HG02588 (cell line): ENCODE results near the gene YRDC.
"Not testable (repeated sequence)": the region's sequence is repeated elsewhere in the genome, so short reads cannot be mapped to it uniquely, and the experiment has no call there.

ENCODE experiments used
- ATAC-seq: cut with Tn5 transposase; IDR thresholded peaks from one replicate; pipeline ENCODE4 v1.9.1; 2021; ENCODE audit warnings: mild to moderate bottlenecking, moderate library complexity; ENCODE audit not compliant: unreplicated experiment

The YRDC gene

DNA sequence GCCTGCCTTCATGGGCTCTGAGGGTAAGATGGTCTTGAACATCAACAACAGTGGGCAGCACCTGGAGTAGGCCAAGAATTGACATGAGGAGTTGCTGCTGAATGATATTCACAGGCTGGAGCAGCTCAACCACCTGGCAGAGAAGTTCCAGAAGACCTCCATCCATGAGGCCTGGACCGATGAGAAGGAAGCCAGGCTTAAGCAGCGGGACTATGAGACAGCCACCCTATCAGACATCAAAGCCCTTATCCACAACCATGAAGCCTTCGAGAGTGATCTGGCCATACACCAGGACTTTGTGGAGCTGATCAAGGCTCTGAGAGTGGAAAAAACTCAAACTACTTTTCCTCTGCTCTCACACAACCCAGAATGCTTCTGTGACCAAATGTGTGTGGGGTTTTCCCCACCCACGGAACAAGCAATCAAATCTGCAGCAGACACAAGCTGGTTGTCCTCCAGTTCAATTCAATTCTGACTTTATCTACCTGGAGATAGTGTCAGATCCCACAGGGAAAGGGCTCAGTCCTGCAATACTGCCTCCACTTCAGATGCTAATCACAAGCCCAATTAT is 31.0 kb downstream of the YRDC start:
- ATAC-seq: no peak

DNA sequence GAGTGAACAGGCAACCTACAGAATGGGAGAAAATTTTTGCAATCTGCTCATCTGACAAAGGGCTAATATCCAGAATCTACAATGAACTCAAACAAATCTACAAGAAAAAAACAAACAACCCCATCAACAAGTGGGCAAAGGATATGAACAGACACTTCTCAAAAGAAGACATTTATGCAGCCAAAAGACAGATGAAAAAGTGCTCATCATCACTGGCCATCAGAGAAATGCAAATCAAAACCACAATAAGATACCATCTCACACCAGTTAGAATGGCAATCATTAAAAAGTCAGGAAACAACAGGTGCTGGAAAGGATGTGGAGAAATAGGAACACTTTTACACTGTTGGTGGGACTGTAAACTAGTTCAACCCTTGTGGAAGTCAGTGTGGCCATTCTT is 36.6 kb downstream of the YRDC start:
- ATAC-seq: not testable (repeated sequence)

DNA sequence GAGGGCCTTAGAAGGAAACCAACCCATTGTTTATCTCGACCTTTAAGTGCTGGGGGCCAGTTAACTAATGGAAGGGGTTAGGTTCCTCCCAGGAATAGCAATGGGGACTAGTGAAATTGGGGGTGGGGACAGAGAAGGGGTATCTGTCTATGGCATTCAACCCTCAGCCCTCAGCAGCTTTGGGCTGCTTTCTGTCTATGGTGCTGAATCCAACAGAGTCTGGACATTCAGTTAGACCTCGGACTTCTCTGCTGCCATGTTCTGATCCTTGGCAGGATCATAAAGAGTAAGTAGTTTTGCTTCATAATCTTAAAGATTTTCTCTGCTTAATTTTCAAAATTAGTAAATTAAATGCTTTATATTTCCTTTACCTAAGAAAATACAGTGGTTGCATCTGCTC is 40.5 kb downstream of the YRDC start:
- no peak for ATAC-seq

DNA sequence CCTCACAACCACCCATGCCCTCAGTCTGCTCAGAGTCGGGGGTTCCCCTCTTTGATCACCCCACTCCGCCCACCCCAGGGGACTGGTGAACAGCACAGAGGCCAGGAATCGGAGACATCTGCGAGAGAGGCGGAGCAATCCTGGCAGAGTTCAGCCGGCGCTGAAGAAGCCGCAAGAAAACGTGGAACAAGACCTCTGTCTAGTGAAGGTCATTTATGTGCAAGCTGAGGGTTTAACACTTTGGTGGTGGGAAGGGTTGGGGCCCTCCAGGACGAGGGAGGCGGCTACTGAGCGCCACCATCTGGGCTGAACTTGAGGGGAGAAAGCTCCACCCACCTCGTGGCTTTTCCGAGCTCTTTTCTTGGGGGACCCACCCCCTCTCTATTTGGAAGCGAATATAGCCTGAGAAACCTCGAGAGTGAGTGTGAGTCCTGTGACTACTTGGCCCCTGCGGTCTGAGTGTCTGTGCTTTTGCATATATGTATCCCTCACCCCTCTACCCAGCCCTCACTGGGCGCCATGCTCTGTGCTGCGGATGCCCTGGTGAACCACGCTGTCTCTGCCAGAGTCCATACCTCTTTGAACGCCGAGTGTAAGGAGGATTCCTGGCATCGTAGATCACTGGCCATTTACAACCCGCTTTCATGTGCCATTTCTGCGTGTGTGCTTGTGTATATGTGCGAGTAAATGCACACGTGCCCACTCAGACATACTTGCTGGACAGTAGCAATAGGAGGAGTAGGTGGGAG is 41.9 kb downstream of the YRDC start:
- no peak for ATAC-seq

DNA sequence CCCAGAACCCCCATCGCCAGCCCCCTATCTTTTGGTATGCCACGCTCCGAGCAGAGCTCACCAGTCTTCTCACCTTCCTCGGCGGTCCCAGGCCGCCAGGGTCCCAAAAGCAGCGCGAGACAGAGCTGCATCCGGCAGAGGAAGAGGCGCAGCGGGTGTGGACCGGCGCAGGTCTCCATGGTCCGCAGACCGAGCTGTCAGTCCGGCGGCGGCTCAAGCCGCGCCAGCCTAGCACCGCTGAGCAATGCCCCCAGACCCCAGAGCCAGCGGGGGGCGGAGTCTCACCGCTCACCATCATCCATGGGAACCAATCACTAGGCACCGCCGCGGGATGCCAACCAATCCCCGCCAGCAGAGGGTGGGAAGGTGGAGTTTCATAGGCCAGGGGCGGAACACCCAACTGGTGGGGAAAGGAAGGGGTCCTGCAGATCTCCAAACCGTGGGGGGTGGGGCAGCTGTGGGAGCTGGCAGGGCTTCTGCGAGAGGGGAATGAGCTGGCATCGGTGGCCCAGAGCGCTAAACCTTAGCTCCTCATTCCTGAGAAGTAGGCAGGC is 43.0 kb downstream of the YRDC start, which contains the start of gene EPHA10:
Gene EPHA10 (minus strand): TSS at position 233 of the 554 bp plus-strand sequence. CDS start 54 bp downstream, at position 179.
- ATAC-seq: no peak

DNA sequence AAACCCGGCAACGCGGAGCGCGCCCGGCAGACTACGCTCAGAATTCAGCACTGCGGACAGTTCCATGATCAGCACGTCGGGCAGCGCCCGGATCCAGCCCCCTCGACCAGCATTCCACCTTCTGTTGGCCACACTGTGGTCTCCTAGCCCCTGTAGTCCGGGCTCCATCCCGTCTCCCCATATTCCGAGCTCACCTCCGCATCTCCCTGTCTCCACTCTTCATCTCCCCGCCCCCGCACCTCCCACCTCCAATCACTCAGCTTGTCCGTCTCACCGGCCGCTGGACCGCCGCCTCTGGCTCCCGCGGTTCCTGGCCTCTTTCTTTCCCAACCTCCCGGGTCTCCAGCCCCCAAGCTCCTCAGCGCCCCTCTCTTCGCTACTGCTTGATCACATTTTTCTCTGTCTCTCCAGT is 43.6 kb downstream of the YRDC start:
- no peak for ATAC-seq

DNA sequence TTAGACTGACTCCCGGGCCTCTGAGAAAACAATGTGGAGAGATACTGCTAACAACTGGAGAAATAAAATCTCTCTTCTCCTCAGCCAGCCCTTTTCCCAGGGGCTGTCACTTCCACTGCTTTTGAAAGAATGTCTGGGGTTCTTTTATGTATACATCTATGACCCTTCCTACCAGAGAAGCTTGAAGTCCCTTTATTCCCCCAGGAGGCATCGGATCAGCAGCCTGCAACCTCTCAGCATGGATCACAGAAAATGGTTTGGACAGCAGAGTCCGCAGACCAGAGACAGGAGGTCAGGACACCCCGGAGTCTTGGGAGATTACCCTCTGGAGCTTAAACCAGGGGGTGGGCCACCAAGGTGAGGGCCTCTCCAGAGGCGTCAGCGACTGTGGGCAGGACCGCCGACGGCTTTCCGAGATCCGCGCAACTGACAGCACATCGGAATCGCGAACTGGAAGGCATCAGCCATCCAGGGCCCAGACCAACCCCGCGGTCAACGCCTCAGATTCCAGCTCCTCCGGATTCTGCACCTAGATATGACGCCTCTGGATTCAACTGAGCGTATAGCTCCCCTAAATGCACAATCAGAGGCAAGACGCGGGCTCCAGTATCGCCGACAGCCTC is 44.1 kb downstream of the YRDC start:
- no peak for ATAC-seq

DNA sequence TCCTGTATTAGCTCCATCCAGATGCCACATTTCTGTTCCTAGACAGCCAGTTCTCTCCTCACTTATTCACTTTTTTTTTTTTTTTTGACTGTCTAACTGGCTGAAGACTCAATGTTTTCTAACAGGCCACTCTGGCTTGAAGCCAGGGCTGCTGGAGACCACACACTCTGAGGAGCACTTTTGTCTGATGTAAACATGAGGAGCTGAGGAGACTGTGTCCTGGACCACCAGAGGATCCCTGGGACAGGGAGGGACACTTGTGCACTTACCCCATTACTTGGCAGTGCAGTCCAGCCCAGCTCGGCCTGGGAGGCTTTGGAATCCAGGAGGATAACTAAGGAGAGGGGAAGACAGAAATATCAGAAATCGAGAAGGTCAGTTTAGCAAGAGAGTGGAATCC is 45.5 kb downstream of the YRDC start:
- no peak for ATAC-seq

DNA sequence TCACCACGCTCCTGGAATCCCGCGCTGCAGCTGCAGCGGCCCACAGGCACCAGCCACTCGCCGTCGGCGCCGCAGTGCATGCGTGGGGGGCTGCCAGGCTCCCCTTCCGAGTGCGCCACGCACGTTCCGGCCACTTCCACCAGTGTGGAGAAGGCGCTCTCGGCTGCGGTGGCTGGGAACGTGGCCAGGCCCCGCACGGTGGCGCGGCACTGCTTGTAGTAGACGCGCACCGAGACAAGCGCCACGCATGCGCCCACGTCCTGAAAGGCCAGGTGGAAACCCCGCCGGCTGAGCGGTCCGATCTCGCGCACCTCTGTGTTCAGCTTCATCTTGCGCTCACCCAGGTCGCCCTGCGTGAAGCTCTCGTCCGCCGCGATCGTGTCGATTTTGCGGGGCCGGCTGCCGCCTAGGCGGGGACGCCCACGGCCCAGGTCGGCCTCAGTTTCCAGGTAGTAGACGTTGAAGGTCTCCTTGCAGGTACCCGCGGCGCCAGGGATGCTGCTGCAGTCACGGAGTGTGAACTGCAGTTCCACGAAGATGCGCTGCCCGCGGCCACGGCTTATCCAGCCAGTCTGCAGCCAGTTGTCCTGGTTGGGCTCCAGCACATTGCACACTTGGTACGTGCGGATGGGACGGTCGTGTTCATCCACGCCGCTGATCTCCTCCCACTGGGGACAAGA is 46.5 kb downstream of the YRDC start:
- ATAC-seq: no peak

DNA sequence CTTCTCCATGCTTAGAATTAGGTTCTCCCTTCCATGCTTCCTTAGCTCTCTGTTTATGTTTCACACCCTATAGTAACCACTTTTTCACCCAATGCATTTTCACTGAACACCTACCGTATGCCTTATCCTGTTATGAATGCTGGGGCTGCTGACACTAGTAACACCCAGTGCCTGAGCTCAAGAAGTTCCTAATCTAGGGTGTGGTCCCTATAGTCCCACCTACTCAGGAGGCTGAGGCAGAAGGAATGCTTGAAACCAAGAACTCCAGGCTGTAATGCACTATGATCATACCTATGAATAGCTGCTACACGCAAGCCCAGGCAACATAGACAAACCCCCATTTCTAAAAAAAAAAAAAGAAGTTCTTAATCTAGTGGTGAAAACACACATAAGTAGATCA is 48.6 kb downstream of the YRDC start:
- no peak for ATAC-seq

DNA sequence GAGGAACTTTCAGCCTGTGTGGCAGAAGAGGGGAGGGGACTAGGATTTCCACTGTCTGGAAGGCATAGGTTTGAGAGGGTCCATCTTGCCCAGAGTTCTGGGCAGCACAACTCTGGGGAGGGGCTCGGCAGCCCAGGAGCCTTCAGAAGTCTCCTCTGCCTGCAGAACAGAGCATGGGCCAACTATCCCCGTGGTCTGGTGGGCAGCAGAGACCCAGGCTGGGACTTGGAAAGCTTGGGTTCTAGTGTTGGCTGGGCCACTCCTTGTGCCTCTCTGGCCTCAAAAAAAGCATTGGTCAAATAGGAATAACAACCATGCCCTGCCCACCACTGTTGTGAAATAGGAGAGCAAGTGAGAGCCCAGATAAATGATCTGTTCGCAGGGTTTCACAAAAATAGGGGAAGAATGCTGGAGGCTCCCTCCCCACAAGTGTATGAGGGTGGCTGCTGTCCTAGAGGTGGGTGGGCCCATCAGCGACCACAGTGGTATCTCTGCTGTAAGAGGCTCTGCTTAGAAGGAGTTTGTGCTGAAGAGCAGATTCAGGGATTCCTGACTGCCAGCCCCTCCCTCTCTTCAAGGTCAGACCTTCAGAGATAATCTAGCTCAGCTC is 52.0 kb downstream of the YRDC start:
- ATAC-seq: no peak

DNA sequence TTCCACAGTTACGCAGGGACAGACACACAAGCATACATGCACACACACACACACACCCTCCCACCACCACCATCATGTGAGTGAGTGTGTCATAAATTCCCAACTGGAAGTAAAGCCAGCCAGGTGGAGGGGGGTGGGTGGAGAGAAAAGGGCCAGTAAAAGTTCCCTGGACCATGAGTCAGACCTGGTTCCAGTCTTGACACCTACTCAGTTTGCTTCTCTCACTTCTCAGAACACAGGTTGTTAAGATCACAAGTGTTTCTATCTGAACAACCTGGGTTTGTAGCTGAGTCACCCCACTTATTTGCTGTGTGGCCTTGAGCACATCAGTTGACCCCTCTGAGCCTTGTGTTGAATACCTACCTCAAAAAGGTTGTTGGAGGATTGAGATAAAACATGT is 52.7 kb downstream of the YRDC start:
- ATAC-seq: no peak

DNA sequence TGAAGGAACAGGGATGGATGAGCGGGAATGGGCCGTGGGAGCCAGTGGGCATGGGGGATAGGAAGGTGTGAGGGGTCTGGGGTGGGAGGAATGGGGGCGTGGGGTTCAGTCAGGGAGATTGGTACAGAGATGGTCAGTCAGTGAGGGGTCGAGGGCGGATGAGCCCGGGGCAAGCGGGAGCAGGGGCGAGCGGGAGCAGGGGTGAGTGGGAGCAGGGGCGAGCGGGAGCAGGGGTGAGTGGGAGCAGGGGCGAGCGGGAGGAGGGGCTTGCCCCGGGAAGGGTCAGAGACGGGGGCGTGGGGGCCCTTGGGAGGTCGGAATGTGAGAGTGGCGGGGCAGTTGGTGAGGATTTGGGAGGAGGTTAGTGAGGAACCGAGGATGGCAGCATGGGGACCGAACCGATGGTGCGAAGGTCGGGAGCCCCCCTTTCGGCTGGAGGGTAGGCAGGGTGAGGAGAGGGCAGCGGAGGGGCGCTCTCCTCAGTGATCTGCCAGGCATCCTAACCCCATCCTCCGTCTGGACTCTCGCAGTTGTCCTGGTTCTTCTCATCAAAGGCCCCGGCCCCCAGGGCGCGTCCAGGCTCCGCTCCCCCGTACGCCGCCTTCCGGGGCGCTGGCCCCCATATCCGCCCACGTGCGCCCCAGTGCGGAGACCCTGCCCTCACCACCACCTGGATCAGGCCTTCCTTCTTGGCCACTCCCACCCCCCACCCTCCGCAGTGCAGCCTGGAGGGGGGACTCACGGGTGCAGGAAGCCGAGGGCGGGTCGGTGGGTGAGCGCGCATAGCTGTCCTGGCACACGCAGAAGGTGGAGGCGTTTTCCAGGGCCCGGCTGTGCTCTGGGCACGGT is 54.3 kb downstream of the YRDC start:
- ATAC-seq: no peak
